Activated CD4-positive, alpha-beta T cell treated with anti-CD3 and anti-CD28 coated beads for 48 hours (primary cell): ENCODE measurements around the gene SHH.
A peak's percentile ranks its signal among the peaks of the same experiment; 100 is the strongest.

Experiments
- DNase-seq: peaks from one replicate; pipeline ENCODE4 v3.0.0-alpha.2; 2020

The SHH gene

DNA sequence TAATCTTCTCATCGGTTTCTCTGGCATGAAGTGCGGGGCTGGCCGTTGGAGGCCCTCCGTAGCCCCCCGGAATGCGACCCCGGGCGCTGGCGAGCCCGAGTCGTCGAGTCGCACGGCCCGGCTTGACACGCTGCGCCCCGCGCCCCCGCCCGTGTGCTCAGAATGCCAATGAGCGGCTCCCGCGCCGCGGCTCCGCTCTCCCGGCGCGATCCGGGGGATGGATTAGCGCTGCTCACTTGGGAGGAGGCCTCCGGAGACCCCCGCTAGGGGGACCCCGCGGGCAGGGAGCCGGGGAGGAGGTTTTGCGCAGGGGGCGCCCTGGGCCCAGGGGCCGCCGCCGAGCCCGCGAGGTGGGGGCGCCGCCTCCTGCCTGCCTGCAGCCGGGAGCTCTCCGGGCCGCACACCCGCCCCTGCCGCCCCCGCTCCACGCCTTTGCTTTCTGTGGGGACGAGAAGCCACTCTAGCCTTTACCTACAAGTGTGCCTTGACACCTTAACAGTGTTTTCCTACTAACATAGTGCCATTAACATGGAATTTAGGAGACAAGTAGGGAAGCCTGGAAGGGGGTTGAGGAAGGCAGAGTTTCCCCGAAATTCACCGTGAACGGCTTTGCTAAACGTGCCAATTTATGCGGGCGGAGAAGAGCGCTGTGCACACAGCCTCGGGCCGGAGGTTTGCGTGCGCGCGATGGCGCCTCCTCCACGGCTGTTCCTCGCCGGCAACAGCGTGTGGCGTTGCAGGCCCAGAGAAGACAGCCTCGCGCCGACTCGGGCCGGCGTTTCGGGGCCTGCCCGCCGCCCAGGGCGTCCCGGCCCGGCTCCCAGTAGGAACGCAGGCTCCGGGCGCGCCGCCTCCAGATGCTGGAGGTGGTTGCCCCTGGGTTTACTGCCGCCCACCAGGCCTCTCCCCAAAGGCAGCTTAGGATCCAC is 7.1 kb downstream of the SHH start:
- peak; percentile 70 for DNase-seq

DNA sequence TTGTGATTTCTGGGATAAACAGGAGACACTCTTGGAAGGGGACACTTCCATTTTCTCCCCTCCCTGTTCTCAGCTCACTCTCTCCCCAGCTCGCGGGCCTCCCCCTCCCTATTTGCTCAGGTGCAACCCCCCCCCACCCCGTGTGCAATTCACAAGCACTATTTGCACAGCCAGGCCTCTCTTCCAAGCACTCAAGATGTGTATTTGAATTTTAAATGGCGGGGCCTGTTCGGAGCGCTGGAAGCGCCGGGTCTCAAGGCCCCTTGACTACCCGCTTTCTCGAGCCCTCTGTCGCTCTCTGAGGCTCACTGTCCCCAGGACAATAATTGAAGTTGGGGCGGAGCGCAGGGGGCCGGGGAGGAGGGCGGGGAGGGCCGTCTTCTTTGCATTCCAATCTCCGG is 7.8 kb downstream of the SHH start:
- DNase-seq: no peak

DNA sequence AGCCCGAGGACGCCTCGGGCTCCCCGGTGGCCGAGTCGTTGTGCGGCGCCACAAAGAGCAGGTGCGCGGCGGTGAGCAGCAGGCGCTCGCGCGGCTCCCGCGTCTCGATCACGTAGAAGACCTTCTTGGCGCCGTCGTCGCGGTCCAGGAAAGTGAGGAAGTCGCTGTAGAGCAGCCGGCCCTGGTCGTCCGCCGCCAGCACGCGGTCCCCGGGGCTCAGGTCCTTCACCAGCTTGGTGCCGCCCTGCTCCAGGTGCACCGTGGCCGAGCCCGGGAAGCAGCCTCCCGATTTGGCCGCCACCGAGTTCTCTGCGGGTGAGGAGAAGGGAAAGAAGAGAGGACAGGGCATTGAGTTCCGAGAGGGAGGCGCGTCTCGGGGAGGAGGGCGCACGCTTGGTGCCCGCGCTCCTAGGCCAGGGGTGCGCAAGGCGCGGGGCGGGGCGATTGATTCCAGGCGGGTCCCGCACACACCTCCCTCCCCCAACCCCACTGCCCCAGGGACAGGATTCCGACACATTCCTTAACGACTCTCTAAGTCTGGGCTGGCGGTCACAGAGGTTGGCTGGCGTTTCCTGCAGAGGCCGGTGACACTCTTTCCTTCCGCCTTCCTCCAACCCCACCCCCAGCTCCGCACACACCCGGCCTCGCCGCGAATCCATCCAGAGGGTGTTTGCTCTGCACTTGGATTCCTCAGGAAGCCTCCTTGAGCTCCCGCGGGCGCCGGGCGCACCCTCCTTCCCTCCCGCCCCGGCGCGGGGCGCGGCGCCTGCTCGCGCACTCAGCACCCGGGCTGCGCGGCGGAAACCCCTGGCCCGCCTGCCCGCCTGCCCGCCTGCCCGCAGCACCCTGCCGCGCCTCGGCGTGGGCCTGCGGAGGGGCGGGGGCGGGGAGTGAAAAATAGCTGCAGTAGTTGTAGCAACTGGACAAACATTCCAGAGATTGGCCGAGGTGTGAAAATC is 8.6 kb downstream of the SHH start:
- peak; percentile 38 for DNase-seq

DNA sequence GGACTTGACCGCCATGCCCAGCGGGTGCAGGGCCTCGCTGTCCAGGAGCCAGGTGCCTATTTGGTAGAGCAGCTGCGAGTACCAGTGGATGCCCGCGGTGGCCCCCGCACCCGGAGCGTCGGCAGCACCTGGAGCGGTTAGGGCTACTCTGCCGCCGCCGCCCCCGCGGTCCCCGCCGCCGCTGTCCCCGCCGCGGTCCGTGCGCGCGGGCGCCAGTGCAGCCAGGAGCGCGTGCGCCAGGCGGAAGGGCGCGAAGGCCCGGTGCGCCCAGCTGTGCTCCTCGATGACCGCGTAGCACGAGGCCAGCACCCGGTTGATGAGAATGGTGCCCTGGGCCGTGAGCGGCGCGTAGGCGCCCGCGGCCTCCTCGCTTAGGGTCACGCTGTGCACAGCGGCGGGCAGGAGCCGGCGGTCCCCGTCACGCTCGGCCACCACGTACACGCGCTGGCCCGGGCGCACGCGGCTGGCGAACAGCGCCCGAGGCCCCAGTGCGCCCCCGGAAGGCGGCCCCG is 9.3 kb downstream of the SHH start:
- no peak for DNase-seq

DNA sequence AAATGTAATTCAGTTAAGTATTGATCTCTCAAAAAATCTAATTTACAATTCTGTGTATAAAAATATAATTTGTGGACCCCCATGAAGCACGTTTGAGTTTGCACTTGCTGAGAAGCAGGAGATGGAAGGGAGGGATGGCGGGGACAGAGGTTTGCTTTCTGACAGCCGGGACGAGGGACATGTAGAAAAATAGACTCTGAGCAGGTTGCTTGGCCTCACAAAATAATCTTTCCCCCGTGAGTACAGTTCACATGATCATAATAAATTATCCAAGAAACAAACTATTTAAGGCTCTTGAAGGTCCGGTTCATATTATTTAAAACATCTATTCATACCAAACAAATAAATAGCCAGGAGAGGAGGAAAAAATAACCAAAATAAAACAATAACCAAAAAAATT is 10.0 kb downstream of the SHH start:
- no peak for DNase-seq

DNA sequence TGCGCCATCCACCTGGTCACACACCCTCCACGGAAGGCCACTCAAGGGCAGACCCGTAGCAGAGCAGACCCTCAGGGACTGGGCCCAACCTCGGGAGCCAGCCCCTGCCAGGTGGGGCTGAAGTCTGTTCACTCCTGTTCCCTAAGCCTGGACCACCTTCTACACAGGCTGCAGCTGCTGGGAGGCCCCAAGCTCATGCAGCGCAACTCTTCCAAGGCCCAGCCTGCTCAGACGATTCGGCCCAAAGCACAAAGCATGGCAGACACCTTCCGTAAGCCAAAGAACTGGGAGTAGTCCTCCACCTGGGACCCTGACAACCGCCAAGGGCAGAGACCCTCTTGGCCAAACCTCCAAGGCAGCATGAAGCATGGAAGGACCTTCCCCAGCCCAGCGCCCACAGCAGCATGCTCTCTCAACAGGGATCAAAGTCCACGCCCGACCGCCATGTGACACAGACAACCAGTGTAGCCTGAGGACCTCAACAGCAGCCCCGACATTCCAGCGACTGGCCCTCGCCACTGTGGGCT is 11.5 kb downstream of the SHH start:
- DNase-seq: no peak

DNA sequence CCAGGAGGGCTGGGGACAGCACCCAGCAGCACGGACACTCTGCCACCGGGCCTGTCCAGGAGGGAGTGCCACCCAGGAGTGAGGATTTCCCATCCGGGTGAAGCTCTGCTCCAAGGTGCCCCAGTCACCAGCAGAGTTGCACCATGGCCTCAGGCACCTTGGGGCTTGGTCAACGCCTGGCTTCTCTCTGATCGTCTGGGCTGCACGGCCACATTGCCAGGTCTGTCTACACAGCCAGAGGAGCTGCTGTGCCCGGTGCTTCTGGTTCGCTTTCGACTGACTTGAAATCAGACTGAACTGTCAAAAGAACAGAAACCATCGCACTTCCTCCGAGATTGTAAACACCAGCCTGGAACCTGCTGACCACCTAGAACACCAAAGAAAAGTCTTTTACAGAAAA is 12.0 kb downstream of the SHH start:
- no peak for DNase-seq

DNA sequence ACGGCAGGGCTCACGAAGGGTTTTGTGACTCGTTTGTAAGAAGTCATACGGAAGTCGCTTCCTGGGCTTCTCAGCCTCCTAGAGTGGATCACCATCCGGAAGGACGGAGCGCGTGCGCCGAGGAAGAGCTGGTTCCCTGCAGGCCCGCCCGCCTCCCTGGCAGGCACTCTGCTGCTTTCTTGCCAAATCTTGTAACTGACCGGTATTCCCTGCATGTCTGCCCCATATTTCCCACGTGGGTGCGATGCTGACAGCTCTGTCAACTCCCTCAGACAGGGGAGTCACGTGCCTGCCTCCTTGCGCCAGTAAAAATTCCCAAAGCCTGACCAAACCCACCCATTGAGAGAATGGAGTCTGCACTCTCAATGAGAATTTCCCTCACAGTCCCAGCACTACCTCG is 12.7 kb downstream of the SHH start:
- DNase-seq: no peak

DNA sequence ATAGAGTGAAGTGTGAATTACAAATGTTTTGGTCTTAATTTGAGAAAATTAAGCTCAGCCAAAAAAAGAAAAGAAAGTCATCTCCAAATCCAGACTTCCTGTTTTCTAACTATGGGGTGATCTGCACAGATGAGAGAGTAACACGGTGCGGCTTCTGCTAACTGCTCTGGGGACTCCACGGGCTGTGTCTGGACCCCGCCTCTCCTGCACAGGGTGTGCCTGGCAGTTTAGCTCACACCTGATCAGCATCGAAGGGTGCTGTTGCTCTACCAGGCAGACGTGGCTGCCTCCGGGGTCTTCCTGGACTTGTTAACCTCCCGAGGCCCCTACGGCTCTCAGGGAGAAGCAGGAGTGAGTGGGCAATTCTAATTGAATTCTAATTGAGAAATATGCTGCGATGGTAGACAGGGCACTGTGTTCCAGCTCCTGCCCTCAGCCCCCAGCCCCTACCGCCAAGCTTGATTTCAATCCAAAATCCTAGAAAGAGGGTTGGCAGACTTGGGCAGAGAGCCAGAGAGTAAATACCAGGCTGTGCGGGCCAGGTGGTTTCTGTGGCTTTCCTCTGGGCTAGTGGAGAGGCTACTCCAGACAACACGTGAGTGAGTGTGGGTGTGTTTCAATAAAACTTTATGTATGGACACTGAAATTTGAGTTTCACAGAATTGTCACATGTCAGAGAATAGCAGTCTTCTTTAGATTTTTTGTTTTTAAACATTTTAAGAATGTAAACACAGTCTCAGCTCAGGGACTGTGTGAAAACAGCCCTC is 13.4 kb downstream of the SHH start:
- no peak for DNase-seq

DNA sequence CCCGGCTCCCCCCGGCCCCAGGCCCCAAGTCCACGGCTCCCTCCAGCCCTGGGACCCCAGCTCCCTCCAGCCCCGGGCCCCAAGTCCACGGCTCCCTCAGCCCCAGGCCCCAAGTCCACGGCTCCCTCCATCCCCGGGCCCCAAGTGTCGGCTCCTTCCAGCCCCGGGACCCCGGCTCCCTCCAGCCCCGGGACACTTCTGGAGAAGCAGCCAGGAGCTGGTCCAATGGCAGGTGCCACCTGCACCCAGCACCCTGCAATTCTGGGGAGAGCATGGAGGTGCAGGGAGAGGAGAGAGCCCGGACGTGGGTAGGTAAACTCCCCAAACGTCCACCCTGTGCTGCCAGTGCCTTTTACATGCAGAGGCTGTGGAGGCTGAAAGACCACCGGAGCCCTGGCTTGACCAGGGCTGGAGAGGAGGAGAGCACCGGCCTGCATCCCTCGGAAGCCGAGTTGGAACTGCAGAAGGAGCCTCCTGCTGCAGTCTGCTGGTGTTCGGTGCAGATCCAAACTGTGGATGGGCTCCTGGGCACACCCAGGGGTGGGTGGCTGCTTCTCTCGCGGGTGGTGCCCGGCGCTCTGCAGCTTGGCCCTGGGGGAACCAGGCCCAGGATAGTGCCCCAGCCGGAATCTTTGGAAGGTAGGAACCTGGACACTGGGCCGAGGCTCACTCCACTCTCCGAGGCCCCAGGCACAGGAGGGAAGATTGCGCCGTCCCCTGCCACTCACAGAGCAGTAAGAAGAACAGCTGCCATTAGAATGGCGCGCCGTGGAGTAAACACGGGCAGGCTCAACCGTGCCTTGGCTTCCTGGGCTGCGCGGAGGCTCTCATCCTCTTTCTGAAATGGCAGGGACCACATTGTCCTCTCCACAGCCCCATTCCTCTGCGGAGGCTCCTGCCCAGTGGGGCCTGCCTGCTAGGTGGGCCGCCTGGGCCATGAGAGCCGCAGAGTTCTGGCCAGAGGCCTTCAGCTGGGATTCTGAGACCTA is 14.7 kb downstream of the SHH start:
- no peak for DNase-seq

DNA sequence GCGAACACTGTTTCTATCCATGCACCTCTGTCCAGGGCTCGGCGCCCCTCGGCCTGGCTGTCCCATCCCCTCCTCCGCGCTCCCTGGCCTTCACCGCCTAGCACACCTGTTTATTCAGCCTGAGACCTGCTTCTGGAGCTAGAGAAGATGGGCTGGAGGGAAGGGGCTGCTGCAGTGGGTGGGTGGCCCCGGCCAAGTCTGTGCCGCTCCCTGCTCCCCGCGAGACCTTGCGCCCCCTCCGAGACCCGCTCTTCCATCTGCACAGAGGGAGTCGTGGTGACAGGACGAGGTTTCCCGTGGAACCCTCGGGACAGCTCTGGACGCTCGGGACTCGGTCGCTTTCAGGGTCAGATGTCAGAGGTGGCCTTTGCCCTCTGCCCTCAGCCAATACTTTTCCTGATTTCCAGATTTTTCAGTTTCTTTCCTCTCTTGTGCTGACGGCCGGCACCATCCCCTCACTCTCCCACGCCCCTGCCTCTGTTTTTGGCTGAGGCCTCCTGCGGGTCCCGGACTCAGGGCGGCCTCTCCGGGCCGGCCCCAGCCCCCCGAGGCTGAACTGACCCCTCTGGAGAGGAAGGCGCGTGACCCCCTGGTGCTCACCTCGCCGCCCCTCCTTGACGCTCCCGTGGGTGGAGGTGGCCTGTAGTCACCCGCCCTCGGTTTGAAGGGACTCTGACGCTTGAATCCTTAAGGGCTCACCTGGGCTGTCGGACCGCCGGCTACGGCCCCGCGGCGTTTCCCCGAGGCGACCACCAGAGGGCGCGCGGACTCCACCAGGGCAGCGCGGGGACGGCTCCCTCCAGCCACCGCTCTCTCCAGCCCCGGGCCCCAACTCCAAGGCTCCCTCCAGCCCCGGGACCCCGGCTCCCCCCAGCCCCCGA is 15.6 kb downstream of the SHH start:
- peak; percentile 79 for DNase-seq

DNA sequence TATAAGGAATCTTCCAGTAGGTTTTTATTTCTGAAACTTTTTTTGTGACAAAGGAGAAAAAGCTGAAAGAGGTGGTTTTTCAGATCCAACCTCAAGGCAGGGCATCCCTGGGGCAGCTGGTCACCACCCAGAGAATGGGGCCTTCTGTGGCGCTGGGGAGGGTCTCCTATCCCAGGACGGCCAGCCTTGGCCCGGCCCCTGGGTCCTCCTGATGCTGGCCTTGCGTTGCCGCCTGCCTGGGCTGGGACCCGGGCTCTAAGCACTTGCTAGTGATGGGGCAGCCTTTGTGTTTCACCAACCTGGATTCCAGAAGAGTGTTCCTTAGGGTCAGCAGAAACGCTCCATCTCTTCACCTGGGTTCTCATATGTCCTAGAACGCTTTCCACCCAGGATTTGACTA is 16.3 kb downstream of the SHH start:
- DNase-seq: no peak

DNA sequence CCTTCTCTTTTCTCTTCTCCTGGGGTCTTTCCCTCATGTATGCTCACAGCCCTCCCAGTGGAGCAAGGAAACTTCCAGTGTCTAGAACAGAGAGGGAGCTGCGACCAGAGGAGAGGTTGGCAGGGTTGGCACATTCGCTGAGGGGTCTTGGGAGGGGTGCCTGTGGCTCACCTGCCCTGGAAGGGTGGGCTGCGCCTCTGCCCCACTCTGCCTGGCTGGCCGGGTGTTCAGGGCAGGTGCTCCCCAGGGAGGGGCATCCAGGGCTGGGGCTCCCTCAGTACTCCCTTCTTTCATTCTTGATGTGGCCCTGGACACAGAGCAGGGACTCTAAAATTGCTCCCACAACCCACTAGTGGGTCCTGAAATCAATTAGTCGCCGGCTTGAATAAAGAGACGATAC is 16.9 kb downstream of the SHH start:
- DNase-seq: no peak

DNA sequence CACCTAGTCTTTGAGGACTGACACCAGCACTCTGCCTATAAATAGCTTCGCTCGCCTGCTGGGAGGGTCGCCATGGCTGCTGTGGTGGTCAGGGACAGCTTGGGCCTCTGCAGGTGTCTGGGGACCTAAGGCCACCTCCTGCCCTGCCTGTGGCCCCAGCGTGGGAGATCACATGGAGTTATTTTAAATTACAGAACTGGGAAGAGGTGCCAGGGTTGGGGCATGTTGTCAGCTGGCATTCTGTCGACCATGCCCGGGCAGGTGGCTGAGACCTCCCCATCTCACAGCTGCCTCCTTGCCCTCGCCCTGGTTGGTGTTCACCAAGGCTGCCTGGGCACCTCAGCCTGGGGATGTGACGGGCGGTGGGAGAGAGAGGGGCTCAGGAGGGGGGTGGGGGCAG is 18.1 kb downstream of the SHH start:
- no peak for DNase-seq

DNA sequence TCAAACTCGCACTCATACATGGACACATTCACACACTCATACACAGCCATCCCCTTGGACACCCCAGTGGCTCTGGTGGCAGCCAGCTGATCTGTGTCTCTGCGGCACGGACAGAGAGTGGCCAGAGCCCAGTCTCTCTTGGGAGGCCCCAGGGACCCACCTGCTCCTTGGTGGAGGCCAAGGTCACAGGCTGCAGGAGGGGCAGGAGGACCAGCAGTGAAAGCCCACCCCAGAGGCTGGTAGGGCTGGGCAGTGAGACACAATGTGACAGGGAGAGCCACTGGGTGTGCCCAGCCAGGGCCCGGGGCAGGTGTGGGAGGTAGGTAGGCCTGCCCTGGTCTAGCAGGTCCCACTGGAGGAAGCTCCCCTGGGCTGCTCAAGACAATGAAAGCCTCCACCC is 18.5 kb downstream of the SHH start:
- DNase-seq: no peak

DNA sequence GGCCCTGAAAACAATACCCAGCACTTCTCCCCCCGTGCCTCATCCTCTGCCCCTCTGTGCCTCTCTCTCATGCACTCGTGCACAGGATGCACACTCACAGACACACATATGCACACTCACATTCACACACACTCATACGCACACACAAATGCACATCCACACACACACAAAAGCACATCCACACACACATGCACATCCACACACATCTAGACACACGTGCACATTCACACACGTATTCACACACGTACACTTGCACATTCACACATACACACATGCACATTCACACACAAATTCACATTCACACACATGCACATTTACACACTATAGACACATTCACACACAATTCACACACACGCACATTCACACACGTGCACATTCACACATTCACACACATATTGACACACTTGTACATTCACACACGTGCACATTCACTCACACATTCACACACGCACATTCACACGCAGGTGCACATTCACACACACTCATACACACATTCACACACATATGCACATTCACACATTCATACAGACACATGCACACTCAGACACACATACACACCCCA is 19.2 kb downstream of the SHH start:
- no peak for DNase-seq

DNA sequence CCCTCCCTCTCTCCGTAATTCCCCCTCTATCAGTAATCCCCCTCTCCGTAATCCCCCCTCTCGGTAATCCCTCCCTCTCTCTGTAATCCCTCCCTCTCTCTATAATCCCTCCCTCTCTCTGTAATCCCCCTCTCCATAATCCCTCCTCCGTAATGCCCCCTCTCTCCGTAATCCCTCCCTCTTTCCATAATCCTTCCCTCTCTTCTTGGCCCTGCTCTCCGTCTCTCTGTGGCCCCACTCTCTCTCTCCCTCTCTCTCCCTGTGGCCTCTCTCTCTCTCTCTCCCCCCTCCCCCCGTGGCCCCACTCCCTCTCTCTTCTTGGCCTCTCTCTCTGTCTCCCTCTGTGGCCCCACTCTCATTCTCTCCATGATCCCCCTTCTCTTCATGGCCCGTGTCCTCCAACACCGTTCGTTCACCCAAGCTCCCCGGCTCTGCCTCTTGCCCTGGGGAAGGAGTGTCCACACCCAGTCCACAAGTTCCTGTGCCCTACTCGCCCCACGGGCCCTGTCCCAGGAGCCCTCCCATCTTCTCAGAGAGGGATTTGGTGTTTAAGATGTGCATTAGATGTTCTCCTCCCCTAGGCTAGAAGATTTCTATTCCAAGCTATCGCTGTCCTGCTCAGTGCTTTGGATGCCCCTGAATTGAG is 19.8 kb downstream of the SHH start:
- no peak for DNase-seq

DNA sequence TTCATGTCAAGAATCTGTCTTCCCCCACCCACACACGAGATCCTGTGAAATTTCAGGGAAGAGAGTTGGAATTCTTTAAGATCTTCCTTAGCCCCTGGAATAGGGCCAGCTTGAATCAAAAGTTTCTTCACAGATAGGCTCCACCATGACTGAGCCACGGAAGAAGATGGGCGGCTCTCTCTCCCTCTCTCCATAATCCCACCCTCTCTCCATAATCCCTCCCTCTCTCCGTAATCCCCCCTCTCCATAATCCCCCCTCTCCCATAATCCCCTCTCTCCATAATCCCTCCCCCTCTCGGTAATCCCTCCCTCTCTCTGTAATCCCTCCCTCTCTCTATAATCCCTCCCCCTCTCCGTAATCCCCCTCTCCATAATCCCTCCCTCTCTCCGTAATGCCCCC is 20.4 kb downstream of the SHH start:
- no peak for DNase-seq

DNA sequence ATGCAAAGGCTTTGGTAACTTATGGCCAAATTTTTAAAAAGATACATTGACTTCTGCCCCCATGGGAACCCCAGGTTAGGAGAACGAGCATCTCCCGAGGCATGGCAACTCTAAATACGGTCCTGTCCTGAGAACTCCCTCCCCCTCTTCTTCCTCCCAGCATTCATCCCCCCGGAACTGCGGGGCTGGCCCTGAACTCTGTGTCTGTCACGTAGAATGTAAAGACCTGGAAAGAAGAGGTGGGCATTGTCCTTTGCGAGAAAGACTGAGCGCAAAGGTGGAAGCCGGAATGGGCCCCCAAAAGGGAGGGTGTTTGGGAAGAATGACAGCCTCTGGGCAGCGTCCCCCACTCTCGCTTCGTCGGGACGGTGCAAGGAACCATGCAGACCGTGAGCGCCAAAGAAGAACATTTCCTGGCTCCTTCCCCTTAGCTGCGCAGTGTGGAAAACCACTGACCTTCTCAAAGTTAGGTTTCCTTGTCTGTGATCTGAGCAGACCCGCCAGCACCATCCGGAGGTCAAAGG is 21.0 kb downstream of the SHH start:
- DNase-seq: no peak
